Measurements from ENCODE around the gene NPSR1. TPM values are rescaled to one million over a fixed set of nuclear protein-coding genes. Genes with fewer than 3 reads are reported as not detected.
A peak's percentile ranks its signal among the peaks of the same experiment; 100 is the strongest.

The NPSR1 gene
- total RNA-seq, 1 experiment from 2014 or later = not detected

GRCh38 chr7:34759477-34760125 lies 101.6 kb downstream of the NPSR1 start:
- Mint-ChIP-seq H3K4me1 (ENCODE audit: low read depth, unreplicated experiment) (peaks cover 40% of the 10 kb centered on the region), H3K27me3 (ENCODE audit: unreplicated experiment) (no peaks in the 10 kb centered on the region), H3K36me3 (ENCODE audit: insufficient read depth, unreplicated experiment) (no peaks in the 10 kb centered on the region), H3K27ac (ENCODE audit: unreplicated experiment) (no peak overlapping the region), H3K4me3 (ENCODE audit: low read depth, unreplicated experiment) (no peak overlapping the region), H3K9me3 (ENCODE audit: low read depth, unreplicated experiment) (no peaks in the 10 kb centered on the region)
- TF ChIP-seq CTCF (IDR thresholded peaks at IDR 0.05; ENCODE audit: unreplicated experiment) = peak; percentile 82
- CTCF ChIA-PET = interaction anchor here (1.0 to 1.3 kb wide), 3 partner anchors 11 to 168 kb away, joined by 3 to 5 read pairs (median 4); no protein-coding TSS in a partner anchor
- DNase-seq = peak; percentile 53
- no TSS peak for BruUV-seq (replicated peaks)
- intact Hi-C loops (cut with micrococcal nuclease; ENCODE audit: unreplicated experiment) = loop anchor here (2.0 kb wide), 3 partner anchors 63 to 275 kb away; no protein-coding TSS in a partner anchor

GRCh38 chr7:34760271-34760670 lies 102.3 kb downstream of the NPSR1 start:
- Mint-ChIP-seq H3K4me1 (ENCODE audit: low read depth, unreplicated experiment) (peaks cover 40% of the 10 kb centered on the region), H3K9me3 (ENCODE audit: low read depth, unreplicated experiment) (no peaks in the 10 kb centered on the region), H3K27me3 (ENCODE audit: unreplicated experiment) (no peaks in the 10 kb centered on the region), H3K4me3 (ENCODE audit: low read depth, unreplicated experiment) (no peak overlapping the region), H3K27ac (ENCODE audit: unreplicated experiment) (no peak overlapping the region), H3K36me3 (ENCODE audit: insufficient read depth, unreplicated experiment) (no peaks in the 10 kb centered on the region)
- DNase-seq = no peak
- TF ChIP-seq CTCF (IDR thresholded peaks at IDR 0.05; ENCODE audit: unreplicated experiment) = no peak
- CTCF ChIA-PET = interaction anchor here (0.6 to 1.3 kb wide), 6 partner anchors 12 to 1570 kb away, joined by 3 to 5 read pairs (median 4); no protein-coding TSS in a partner anchor
- BruUV-seq (replicated peaks) = no TSS peak
- intact Hi-C loops (cut with micrococcal nuclease; ENCODE audit: unreplicated experiment) = no loop called here

- TF ChIP-seq CTCF (IDR thresholded peaks at IDR 0.05; ENCODE audit: unreplicated experiment) = no peak
- intact Hi-C loops (cut with micrococcal nuclease; ENCODE audit: unreplicated experiment) = no loop called here
- BruUV-seq (replicated peaks) = no TSS peak
- Mint-ChIP-seq H3K9me3 (ENCODE audit: low read depth, unreplicated experiment) (no peaks in the 10 kb centered on the region), H3K4me1 (ENCODE audit: low read depth, unreplicated experiment) (peaks cover 32% of the 10 kb centered on the region), H3K27ac (ENCODE audit: unreplicated experiment) (no peak overlapping the region), H3K27me3 (ENCODE audit: unreplicated experiment) (no peaks in the 10 kb centered on the region), H3K4me3 (ENCODE audit: low read depth, unreplicated experiment) (no peak overlapping the region), H3K36me3 (ENCODE audit: insufficient read depth, unreplicated experiment) (no peaks in the 10 kb centered on the region)
- CTCF ChIA-PET = interaction anchor here (0.6 to 1.2 kb wide), 2 partner anchors 11 to 231 kb away, joined by 4 to 5 read pairs; no protein-coding TSS in a partner anchor
- DNase-seq = no peak
Observed at GRCh38 chr7:34761206-34761605, 103.2 kb downstream of the NPSR1 start.

- DNase-seq = no peak
- no peak overlapping the region for H3K27ac Mint-ChIP-seq (ENCODE audit: unreplicated experiment)
- no peaks in the 10 kb centered on the region for H3K36me3 Mint-ChIP-seq (ENCODE audit: insufficient read depth, unreplicated experiment)
- CTCF ChIA-PET = interaction anchor here (0.6 kb wide), 1 partner anchor 231 kb away, joined by 5 read pairs; no protein-coding TSS in a partner anchor
- H3K9me3 Mint-ChIP-seq (ENCODE audit: low read depth, unreplicated experiment) = no peaks in the 10 kb centered on the region
- BruUV-seq (replicated peaks) = no TSS peak
- intact Hi-C loops (cut with micrococcal nuclease; ENCODE audit: unreplicated experiment) = no loop called here
- no peaks in the 10 kb centered on the region for H3K27me3 Mint-ChIP-seq (ENCODE audit: unreplicated experiment)
- no peak overlapping the region for H3K4me3 Mint-ChIP-seq (ENCODE audit: low read depth, unreplicated experiment)
- TF ChIP-seq CTCF (IDR thresholded peaks at IDR 0.05; ENCODE audit: unreplicated experiment) = no peak
- H3K4me1 Mint-ChIP-seq (ENCODE audit: low read depth, unreplicated experiment) = peaks cover 28% of the 10 kb centered on the region
Observed at GRCh38 chr7:34761627-34762026, 103.6 kb downstream of the NPSR1 start.

All from Calu3 (cell line).